IPS-15b (cell line): Measurements from ENCODE around the gene MPG.

Source experiments
- H3K27me3 ChIP-seq: one replicate; pipeline ENCODE4 v1.6.1; 2013; ENCODE audit warnings: low read length; ENCODE audit not compliant: control insufficient read depth, insufficient read depth
- H3K36me3 ChIP-seq: one replicate; pipeline ENCODE4 v1.6.1; 2013; ENCODE audit warnings: low read length; ENCODE audit not compliant: control insufficient read depth, insufficient read depth
- H3K4me1 ChIP-seq: one replicate; pipeline ENCODE4 v1.6.1; 2013; ENCODE audit warnings: mild to moderate bottlenecking, low read length; ENCODE audit not compliant: control insufficient read depth, insufficient read depth
- H3K4me3 ChIP-seq: one replicate; pipeline ENCODE4 v1.5.1; 2013; ENCODE audit warnings: low read depth, low read length
- H3K9ac ChIP-seq: one replicate; pipeline ENCODE4 v1.6.1; 2013; ENCODE audit warnings: low read depth, mild to moderate bottlenecking, low read length
- H3K9me3 ChIP-seq: one replicate; pipeline ENCODE4 v1.6.1; 2013; ENCODE audit warnings: mild to moderate bottlenecking, low read length; ENCODE audit not compliant: control insufficient read depth, insufficient read depth

Gene MPG

DNA sequence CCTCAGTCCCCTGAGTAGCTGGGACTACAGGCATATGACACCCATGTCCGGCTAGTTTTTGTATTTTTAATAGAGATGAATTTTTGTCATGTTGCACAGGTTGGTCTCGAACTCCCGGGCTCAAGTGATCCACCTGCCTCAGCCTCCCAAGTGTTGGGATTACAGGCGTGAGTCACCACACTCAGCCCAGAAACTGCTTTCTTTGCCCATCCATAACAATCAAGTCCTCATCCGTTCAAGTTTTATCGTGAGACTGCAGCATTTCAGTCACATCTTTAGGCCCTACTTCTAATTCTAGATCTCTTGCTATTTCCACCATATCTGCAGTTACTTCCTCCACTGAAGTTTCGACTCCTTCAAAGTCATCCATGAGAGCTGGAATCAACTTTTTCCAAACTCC lies 54.1 kb downstream of the MPG start:
- no peaks in the 10 kb centered on the region for H3K36me3 ChIP-seq
- no peak overlapping the region for H3K9ac ChIP-seq
- no peaks in the 10 kb centered on the region for H3K27me3 ChIP-seq
- H3K4me1 ChIP-seq = no peaks in the 10 kb centered on the region
- no peaks in the 10 kb centered on the region for H3K9me3 ChIP-seq
- H3K4me3 ChIP-seq = no peak overlapping the region

GRCh38 chr16:133716-134115 lies 55.7 kb downstream of the MPG start:
- Histone ChIP-seq H3K9ac (no peak overlapping the region), H3K27me3 (no peaks in the 10 kb centered on the region), H3K36me3 (no peaks in the 10 kb centered on the region), H3K4me1 (no peaks in the 10 kb centered on the region), H3K9me3 (no peaks in the 10 kb centered on the region), H3K4me3 (no peak overlapping the region)
